GM12878 (cell line): ENCODE measurements around the gene HOXB3. TPM values are rescaled to one million over a fixed set of nuclear protein-coding genes. Genes with fewer than 3 reads are reported as not detected.
A peak's percentile ranks its signal among the peaks of the same experiment; 100 is the strongest.

Experiments used
- BCL11A ChIP-seq: IDR thresholded peaks from 2 replicates; pipeline ENCODE4 v1.6.1; 2011; ENCODE audit warnings: low read depth, low read length
- ESRRA ChIP-seq: IDR thresholded peaks from 2 replicates; pipeline ENCODE4 v1.6.1; 2012; ENCODE audit warnings: mild to moderate bottlenecking, low read length, improper control_type of control experiment
- FOS ChIP-seq: IDR thresholded peaks from 3 replicates; pipeline ENCODE4 v1.6.1; 2011; ENCODE audit warnings: borderline replicate concordance; ENCODE audit not compliant: insufficient read length; ENCODE audit errors: extremely low read depth
- LARP7 ChIP-seq: fragments of 450-650 bp; IDR thresholded peaks from 2 replicates; pipeline ENCODE4 v1.6.1; 2017; ENCODE audit warnings: mild to moderate bottlenecking
- NR2C2 ChIP-seq: IDR thresholded peaks from 2 replicates; pipeline ENCODE4 v1.6.1; 2011; ENCODE audit warnings: borderline replicate concordance, low read depth; ENCODE audit not compliant: control insufficient read depth, insufficient read length
- PBX3 ChIP-seq: IDR thresholded peaks from 2 replicates; pipeline ENCODE4 v1.6.1; 2011; ENCODE audit warnings: mild to moderate bottlenecking, low read depth, low read length, moderate library complexity; ENCODE audit not compliant: insufficient replicate concordance
- PML ChIP-seq: IDR thresholded peaks from 2 replicates; pipeline ENCODE4 v1.6.1; 2012; ENCODE audit warnings: low read length, inconsistent platforms
- PRDM15 ChIP-seq: fragments of 450-650 bp; formaldehyde crosslinking; IDR thresholded peaks from 2 replicates; pipeline ENCODE4 v1.4.0; 2020; ENCODE audit warnings: mild to moderate bottlenecking, moderate library complexity
- RAD21 ChIP-seq: IDR thresholded peaks from 2 replicates; pipeline ENCODE4 v1.6.1; 2011; ENCODE audit warnings: mild to moderate bottlenecking, low read depth, low read length, moderate library complexity; ENCODE audit not compliant: insufficient read depth
- RB1 ChIP-seq: fragments of 450-650 bp; formaldehyde crosslinking; IDR thresholded peaks from 2 replicates; pipeline ENCODE4 v1.6.1; 2017; ENCODE audit warnings: mild to moderate bottlenecking, borderline replicate concordance
- RBBP5 ChIP-seq: fragments of 200-600 bp; sonication (generic); conservative IDR thresholded peaks from 2 replicates; pipeline ENCODE4 v1.6.1; 2016
- SMARCA5 ChIP-seq: fragments of 450-650 bp; IDR thresholded peaks from 2 replicates; pipeline ENCODE4 v1.6.1; 2017; ENCODE audit warnings: mild to moderate bottlenecking
- WRNIP1 ChIP-seq: IDR thresholded peaks from 2 replicates; pipeline ENCODE4 v1.6.1; 2011; ENCODE audit warnings: low read depth, low read length, improper control_type of control experiment, borderline replicate concordance
- polyA plus RNA-seq, 11 experiments: library from polyadenylated mRNA; depleted of rRNA in 4 of 11; unstranded in 6 of 11; stranded (reverse) in 5 of 11; fragments of >200 nt; fragmentation: Nextera tagmentation in 4 of 11; fragmentation: Illumina TruSeq in 1 of 11; extraction: Ambion mirVana in 4 of 11; extraction: Trizol in 1 of 11; gene quantifications; 1 replicate in 1 of 11; 2 replicates in 10 of 11; pipeline versions ENCODE4 v1.2.1 to v1.2.3, GENCODE V29; 2011 to 2016; ENCODE audit warnings: inconsistent platforms in 2 of 11, missing spikeins in 2 of 11, low read depth in 1 of 11
- total RNA-seq, 4 experiments: library from RNA; depleted of rRNA in 3 of 4; stranded (reverse); fragments of >200 nt in 3 of 4; fragmentation: Illumina TruSeq in 1 of 4; extraction: Trizol in 1 of 4; gene quantifications; 2 replicates each; pipeline versions ENCODE4 v1.2.1 to v1.2.3, GENCODE V29; 2013 to 2021
- TF ChIP-seq, protein P1 (sequence below): fragments of 150-350 bp; IDR thresholded peaks from 2 replicates; pipeline ENCODE4 v1.6.1; 2016; ENCODE audit warnings: low read depth, low read length
- TF ChIP-seq, protein P2 (sequence below): fragments of 150-350 bp; IDR thresholded peaks from 2 replicates; pipeline ENCODE4 v1.6.1; 2014; ENCODE audit warnings: mild to moderate bottlenecking, low read depth, low read length
- TF ChIP-seq, protein P3 (sequence below): IDR thresholded peaks from 2 replicates; pipeline ENCODE4 v1.6.1; 2011; ENCODE audit warnings: borderline replicate concordance, low read depth, mild to moderate bottlenecking, moderate library complexity, mixed read lengths, low read length; ENCODE audit not compliant: insufficient read depth; ENCODE audit errors: extremely low read length
- TF ChIP-seq, protein P4 (sequence below): fragments of 450-650 bp; IDR thresholded peaks from 2 replicates; pipeline ENCODE4 v1.6.1; 2016; ENCODE audit warnings: mild to moderate bottlenecking

HOXB3 gene
- total and polyA plus RNA-seq, 10 of the 15 experiments (the other 5 are each of a cell fraction or from before 2014, with no cell fraction given) = 0.19 to 7.7 (median 2.9) TPM

- TF ChIP-seq PRDM15 (CRISPR knock-in tag) (no peak), PBX3 (no peak), ESRRA (no peak), NR2C2 (no peak), RBBP5 (no peak), BCL11A (0 out of 2 replicates have a peak, but pooled peaks have one; percentile 31), RAD21 (no peak), PML (no peak), FOS (no peak), WRNIP1 (no peak), RB1 (no peak), LARP7 (no peak), SMARCA5 (no peak)
- TF ChIP-seq, protein P1, sequence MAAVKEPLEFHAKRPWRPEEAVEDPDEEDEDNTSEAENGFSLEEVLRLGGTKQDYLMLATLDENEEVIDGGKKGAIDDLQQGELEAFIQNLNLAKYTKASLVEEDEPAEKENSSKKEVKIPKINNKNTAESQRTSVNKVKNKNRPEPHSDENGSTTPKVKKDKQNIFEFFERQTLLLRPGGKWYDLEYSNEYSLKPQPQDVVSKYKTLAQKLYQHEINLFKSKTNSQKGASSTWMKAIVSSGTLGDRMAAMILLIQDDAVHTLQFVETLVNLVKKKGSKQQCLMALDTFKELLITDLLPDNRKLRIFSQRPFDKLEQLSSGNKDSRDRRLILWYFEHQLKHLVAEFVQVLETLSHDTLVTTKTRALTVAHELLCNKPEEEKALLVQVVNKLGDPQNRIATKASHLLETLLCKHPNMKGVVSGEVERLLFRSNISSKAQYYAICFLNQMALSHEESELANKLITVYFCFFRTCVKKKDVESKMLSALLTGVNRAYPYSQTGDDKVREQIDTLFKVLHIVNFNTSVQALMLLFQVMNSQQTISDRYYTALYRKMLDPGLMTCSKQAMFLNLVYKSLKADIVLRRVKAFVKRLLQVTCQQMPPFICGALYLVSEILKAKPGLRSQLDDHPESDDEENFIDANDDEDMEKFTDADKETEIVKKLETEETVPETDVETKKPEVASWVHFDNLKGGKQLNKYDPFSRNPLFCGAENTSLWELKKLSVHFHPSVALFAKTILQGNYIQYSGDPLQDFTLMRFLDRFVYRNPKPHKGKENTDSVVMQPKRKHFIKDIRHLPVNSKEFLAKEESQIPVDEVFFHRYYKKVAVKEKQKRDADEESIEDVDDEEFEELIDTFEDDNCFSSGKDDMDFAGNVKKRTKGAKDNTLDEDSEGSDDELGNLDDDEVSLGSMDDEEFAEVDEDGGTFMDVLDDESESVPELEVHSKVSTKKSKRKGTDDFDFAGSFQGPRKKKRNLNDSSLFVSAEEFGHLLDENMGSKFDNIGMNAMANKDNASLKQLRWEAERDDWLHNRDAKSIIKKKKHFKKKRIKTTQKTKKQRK = no peak
- TF ChIP-seq, protein P2, sequence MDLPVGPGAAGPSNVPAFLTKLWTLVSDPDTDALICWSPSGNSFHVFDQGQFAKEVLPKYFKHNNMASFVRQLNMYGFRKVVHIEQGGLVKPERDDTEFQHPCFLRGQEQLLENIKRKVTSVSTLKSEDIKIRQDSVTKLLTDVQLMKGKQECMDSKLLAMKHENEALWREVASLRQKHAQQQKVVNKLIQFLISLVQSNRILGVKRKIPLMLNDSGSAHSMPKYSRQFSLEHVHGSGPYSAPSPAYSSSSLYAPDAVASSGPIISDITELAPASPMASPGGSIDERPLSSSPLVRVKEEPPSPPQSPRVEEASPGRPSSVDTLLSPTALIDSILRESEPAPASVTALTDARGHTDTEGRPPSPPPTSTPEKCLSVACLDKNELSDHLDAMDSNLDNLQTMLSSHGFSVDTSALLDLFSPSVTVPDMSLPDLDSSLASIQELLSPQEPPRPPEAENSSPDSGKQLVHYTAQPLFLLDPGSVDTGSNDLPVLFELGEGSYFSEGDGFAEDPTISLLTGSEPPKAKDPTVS = no peak
- TF ChIP-seq, protein P3, sequence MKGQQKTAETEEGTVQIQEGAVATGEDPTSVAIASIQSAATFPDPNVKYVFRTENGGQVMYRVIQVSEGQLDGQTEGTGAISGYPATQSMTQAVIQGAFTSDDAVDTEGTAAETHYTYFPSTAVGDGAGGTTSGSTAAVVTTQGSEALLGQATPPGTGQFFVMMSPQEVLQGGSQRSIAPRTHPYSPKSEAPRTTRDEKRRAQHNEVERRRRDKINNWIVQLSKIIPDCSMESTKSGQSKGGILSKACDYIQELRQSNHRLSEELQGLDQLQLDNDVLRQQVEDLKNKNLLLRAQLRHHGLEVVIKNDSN = no peak
- TF ChIP-seq, protein P4, sequence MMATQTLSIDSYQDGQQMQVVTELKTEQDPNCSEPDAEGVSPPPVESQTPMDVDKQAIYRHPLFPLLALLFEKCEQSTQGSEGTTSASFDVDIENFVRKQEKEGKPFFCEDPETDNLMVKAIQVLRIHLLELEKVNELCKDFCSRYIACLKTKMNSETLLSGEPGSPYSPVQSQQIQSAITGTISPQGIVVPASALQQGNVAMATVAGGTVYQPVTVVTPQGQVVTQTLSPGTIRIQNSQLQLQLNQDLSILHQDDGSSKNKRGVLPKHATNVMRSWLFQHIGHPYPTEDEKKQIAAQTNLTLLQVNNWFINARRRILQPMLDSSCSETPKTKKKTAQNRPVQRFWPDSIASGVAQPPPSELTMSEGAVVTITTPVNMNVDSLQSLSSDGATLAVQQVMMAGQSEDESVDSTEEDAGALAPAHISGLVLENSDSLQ = no peak
These were observed 79.1 kb downstream of the HOXB3 start (continued) for GRCh38 chr17:48510761-48511604.
